NB4 (cell line): ENCODE results near the gene PDE8B.

Experiments
- MYC ChIP-seq: IDR thresholded peaks from 2 replicates; pipeline ENCODE4 v1.6.1; 2011; ENCODE audit warnings: low read depth, low read length
- POLR2A ChIP-seq: IDR thresholded peaks from 2 replicates; pipeline ENCODE4 v1.6.1; 2011; ENCODE audit warnings: mild to moderate bottlenecking; ENCODE audit not compliant: insufficient read length; ENCODE audit errors: extremely low read depth
- TF ChIP-seq, protein P1 (sequence below): IDR thresholded peaks from one replicate; pipeline ENCODE4 v1.5.1; 2012; ENCODE audit warnings: low read depth, low read length
- TF ChIP-seq, protein P2 (sequence below): IDR thresholded peaks from 2 replicates; pipeline ENCODE4 v1.6.1; 2011; ENCODE audit warnings: low read depth, low read length

DNA sequence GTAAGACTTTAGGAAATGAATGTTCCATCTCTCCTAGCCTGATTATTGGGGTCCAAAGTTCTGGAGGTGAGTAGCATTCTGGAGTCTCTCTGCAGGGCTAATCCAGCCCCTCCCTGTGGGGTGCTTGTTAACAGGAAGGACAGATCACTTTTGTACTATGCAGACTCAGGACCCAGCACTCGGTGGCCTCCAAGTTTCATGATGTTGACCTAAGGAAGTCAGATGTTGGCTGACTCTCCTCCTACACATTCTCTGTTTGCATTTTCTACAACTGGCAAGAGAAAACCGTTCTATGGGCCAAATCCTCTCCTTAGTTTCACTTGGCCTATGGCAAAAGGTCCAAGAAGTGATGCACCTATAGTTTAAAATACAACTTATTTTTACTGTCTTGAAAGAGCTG, 5.5 kb upstream of the PDE8B start:
- TF ChIP-seq POLR2A (no peak), MYC (no peak)
- TF ChIP-seq, protein P1, sequence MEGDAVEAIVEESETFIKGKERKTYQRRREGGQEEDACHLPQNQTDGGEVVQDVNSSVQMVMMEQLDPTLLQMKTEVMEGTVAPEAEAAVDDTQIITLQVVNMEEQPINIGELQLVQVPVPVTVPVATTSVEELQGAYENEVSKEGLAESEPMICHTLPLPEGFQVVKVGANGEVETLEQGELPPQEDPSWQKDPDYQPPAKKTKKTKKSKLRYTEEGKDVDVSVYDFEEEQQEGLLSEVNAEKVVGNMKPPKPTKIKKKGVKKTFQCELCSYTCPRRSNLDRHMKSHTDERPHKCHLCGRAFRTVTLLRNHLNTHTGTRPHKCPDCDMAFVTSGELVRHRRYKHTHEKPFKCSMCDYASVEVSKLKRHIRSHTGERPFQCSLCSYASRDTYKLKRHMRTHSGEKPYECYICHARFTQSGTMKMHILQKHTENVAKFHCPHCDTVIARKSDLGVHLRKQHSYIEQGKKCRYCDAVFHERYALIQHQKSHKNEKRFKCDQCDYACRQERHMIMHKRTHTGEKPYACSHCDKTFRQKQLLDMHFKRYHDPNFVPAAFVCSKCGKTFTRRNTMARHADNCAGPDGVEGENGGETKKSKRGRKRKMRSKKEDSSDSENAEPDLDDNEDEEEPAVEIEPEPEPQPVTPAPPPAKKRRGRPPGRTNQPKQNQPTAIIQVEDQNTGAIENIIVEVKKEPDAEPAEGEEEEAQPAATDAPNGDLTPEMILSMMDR: no peak
- TF ChIP-seq, protein P2, sequence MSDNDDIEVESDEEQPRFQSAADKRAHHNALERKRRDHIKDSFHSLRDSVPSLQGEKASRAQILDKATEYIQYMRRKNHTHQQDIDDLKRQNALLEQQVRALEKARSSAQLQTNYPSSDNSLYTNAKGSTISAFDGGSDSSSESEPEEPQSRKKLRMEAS: no peak
